T-helper 2 cell treated with Interferon-gamma antibody and Interleukin-4, amounts not matched to agents 100 ng/mL and 5 ng/mL, for 36 hours (primary cell): ENCODE data around the gene EFS. TPM values are rescaled to one million over a fixed set of nuclear protein-coding genes. Genes with fewer than 3 reads are reported as not detected.

Source experiments
- intact Hi-C: fragments of 100-400 bp; cut with micrococcal nuclease; formaldehyde crosslinking; loops from one replicate; pipeline ENCODE4 v1.15.1; 2023
- total RNA-seq: library from RNA; stranded (reverse); gene quantifications from 2 replicates; pipeline ENCODE4 v1.2.3, GENCODE V29; 2022

The EFS gene
- total RNA-seq, 1 donor from 2014 or later = not detected

GRCh38 chr14:23306412-23307145 lies 58.4 kb downstream of the EFS start, which contains the start of gene BCL2L2:
TSS of gene BCL2L2 (plus strand) at chr14:23306833. CDS start at chr14:23307768, 935 bp downstream.
- intact Hi-C loops = loop anchor here (10.0 kb wide), 1 partner anchor 302 kb away; no protein-coding TSS in a partner anchor

Other genes starting within 250 kb of the EFS start
- gene CEBPE, start 245.9 kb downstream of the EFS start, total RNA-seq = 0.09 TPM in 1 of 2 replicates, not detected in the other
- 1.0 and 2.0 TPM in 2 replicates for gene SLC7A8, start 181.5 kb downstream of the EFS start, total RNA-seq
- not detected in 2 replicates for gene RNF212B, start 127.2 kb downstream of the EFS start, total RNA-seq
- 10.3 and 10.9 TPM in 2 replicates for gene HOMEZ, start 79.0 kb downstream of the EFS start, total RNA-seq
- 26.3 and 26.5 TPM in 2 replicates for gene PPP1R3E, start 62.3 kb downstream of the EFS start, total RNA-seq
- gene BCL2L2, start 58.3 kb downstream of the EFS start, total RNA-seq = 6.4 and 8.5 TPM in 2 replicates
- 195 and 196 TPM in 2 replicates for gene PABPN1, start 43.7 kb downstream of the EFS start, total RNA-seq
- gene SLC22A17, start 12.3 kb downstream of the EFS start, total RNA-seq = 1.4 and 2.0 TPM in 2 replicates
- not detected in 2 replicates for gene IL25, start 7.6 kb upstream of the EFS start, total RNA-seq
- gene CMTM5, start 11.9 kb upstream of the EFS start, total RNA-seq = not detected in 2 replicates
- gene MYH6, start 43.1 kb upstream of the EFS start, total RNA-seq = 0.05 TPM in 1 of 2 replicates, not detected in the other
- gene MYH7, start 70.5 kb upstream of the EFS start, total RNA-seq = not detected in 2 replicates
- gene NGDN, start 104.5 kb upstream of the EFS start, total RNA-seq = 46.2 and 46.3 TPM in 2 replicates
- gene ZFHX2, start 186.6 kb upstream of the EFS start, total RNA-seq = 0.98 and 1.3 TPM in 2 replicates
- 10.9 and 19.9 TPM in 2 replicates for gene THTPA, start 191.1 kb upstream of the EFS start, total RNA-seq
- 251 and 253 TPM in 2 replicates for gene AP1G2, start 202.6 kb upstream of the EFS start, total RNA-seq
- not detected in 2 replicates for gene JPH4, start 213.6 kb upstream of the EFS start, total RNA-seq